OCI-LY3 (cell line): ENCODE measurements around the gene SOS2.

Experiments used
- H2AFZ ChIP-seq: fragments of 200-600, 300-600 bp; shearing (Covaris generic); 2 replicates; pipeline ENCODE4 v1.6.0; 2014; ENCODE audit warnings: antibody characterized with exemption, low read depth, low read length
- H3K27ac ChIP-seq: fragments of 200-600, 300-600 bp; sonication (generic); 2 replicates; pipeline ENCODE4 v1.5.1; 2014; ENCODE audit warnings: mild to moderate bottlenecking, low read length, moderate library complexity, mixed read lengths
- H3K27me3 ChIP-seq: fragments of 200-600, 300-600 bp; sonication (generic); 2 replicates; pipeline ENCODE4 v1.6.1; 2014; ENCODE audit warnings: low read depth, low read length, mixed read lengths
- H3K36me3 ChIP-seq: fragments of 200-600, 300-600 bp; sonication (generic); replicated peaks from 2 replicates; pipeline ENCODE3; 2014; ENCODE audit warnings: low read depth, low read length, mixed read lengths
- H3K4me1 ChIP-seq: fragments of 300-600, 200-600 bp; sonication (generic); 2 replicates; pipeline ENCODE4 v1.6.1; 2014; ENCODE audit warnings: low read length, mixed read lengths
- H3K4me2 ChIP-seq: fragments of 200-600, 300-600 bp; sonication (generic); 2 replicates; pipeline ENCODE4 v1.6.1; 2014; ENCODE audit warnings: low read length, mixed read lengths
- H3K4me3 ChIP-seq: fragments of 300-600, 200-600 bp; sonication (generic); 2 replicates; pipeline ENCODE4 v1.5.1; 2014; ENCODE audit warnings: antibody characterized with exemption, mild to moderate bottlenecking, low read length, moderate library complexity
- H3K79me2 ChIP-seq: fragments of 300-600, 200-600 bp; shearing (Covaris generic); 2 replicates; pipeline ENCODE4 v1.6.1; 2014; ENCODE audit warnings: mild to moderate bottlenecking, low read length, mixed read lengths
- H3K9ac ChIP-seq: fragments of 300-600, 200-600 bp; shearing (Covaris generic); 2 replicates; pipeline ENCODE4 v1.6.0; 2014; ENCODE audit warnings: mild to moderate bottlenecking, low read length, moderate library complexity
- H3K9me3 ChIP-seq: fragments of 200-600, 300-600 bp; shearing (Covaris generic); 2 replicates; pipeline ENCODE4 v1.6.1; 2014; ENCODE audit warnings: low read length, mixed read lengths; ENCODE audit not compliant: insufficient read depth
- H4K20me1 ChIP-seq: fragments of 200-600, 300-600 bp; sonication (generic); 2 replicates; pipeline ENCODE4 v1.6.1; 2016; ENCODE audit warnings: low read length, mixed read lengths; ENCODE audit not compliant: insufficient read depth
- EZH2phosphoT487 ChIP-seq: fragments of 200-600 bp; shearing (Covaris generic); IDR thresholded peaks from 2 replicates; pipeline ENCODE4 v1.6.1; 2018; ENCODE audit warnings: antibody characterized with exemption, mixed run types, low read depth
- TF ChIP-seq, protein P1 (sequence below): fragments of 200-600, 300-600 bp; sonication (generic); IDR thresholded peaks from 2 replicates; pipeline ENCODE4 v1.5.1; 2014; ENCODE audit warnings: antibody characterized with exemption, low read length, low read depth

The SOS2 gene

GRCh38 chr14:50257732-50258131, 26.4 kb upstream of the SOS2 start:
- Histone ChIP-seq H3K4me3 (no peak overlapping the region), H3K27ac (no peak overlapping the region), H3K36me3 (peaks cover 3% of the 10 kb centered on the region), H3K4me1 (no peaks in the 10 kb centered on the region), H3K9ac (no peak overlapping the region), H3K27me3 (no peaks in the 10 kb centered on the region), H3K9me3 (no peaks in the 10 kb centered on the region), H3K79me2 (no peaks in the 10 kb centered on the region), H2AFZ (no peak overlapping the region), H3K4me2 (no peak overlapping the region), H4K20me1 (no peaks in the 10 kb centered on the region)
- TF ChIP-seq EZH2phosphoT487 = no peak
- TF ChIP-seq, protein P1, sequence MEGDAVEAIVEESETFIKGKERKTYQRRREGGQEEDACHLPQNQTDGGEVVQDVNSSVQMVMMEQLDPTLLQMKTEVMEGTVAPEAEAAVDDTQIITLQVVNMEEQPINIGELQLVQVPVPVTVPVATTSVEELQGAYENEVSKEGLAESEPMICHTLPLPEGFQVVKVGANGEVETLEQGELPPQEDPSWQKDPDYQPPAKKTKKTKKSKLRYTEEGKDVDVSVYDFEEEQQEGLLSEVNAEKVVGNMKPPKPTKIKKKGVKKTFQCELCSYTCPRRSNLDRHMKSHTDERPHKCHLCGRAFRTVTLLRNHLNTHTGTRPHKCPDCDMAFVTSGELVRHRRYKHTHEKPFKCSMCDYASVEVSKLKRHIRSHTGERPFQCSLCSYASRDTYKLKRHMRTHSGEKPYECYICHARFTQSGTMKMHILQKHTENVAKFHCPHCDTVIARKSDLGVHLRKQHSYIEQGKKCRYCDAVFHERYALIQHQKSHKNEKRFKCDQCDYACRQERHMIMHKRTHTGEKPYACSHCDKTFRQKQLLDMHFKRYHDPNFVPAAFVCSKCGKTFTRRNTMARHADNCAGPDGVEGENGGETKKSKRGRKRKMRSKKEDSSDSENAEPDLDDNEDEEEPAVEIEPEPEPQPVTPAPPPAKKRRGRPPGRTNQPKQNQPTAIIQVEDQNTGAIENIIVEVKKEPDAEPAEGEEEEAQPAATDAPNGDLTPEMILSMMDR = no peak

- Histone ChIP-seq H3K9ac (no peak overlapping the region), H3K27ac (no peak overlapping the region), H3K4me1 (no peaks in the 10 kb centered on the region), H3K4me3 (no peak overlapping the region), H4K20me1 (no peaks in the 10 kb centered on the region), H3K27me3 (no peaks in the 10 kb centered on the region), H3K36me3 (peaks cover 3% of the 10 kb centered on the region), H3K79me2 (no peaks in the 10 kb centered on the region), H3K4me2 (no peak overlapping the region), H3K9me3 (no peaks in the 10 kb centered on the region), H2AFZ (no peak overlapping the region)
- TF ChIP-seq, protein P1 = no peak
- TF ChIP-seq EZH2phosphoT487 = no peak
Measured at GRCh38 chr14:50254248-50254647, 22.9 kb upstream of the SOS2 start.

GRCh38 chr14:50249136-50249775, 17.9 kb upstream of the SOS2 start:
- Histone ChIP-seq H3K9me3 (no peaks in the 10 kb centered on the region), H3K79me2 (no peaks in the 10 kb centered on the region), H3K27ac (no peak overlapping the region), H3K4me2 (no peak overlapping the region), H3K4me3 (no peak overlapping the region), H4K20me1 (no peaks in the 10 kb centered on the region), H2AFZ (no peak overlapping the region), H3K9ac (no peak overlapping the region), H3K4me1 (no peaks in the 10 kb centered on the region), H3K36me3 (peaks cover 6% of the 10 kb centered on the region), H3K27me3 (no peaks in the 10 kb centered on the region)
- TF ChIP-seq, protein P1 = no peak
- no peak for TF ChIP-seq EZH2phosphoT487

DNA sequence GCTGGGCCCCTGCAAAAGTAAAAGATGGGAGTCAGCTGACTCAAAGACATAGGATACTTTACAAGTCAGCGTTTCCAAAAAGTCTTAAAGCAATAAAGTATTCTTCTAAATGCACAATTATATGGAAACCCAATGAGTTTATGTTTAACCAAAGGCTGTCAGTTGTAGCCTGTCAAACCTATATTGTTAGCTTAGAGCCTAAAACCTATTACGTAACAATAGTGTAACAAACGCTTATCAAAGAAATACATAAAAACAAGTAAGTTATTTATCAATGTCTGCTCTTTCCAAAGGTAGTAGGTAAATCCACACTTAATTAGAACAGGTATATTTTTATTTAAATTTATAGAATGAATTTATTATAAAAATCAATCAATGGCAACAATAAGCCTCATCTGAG, 15.9 kb upstream of the SOS2 start:
- Histone ChIP-seq H3K9me3 (no peaks in the 10 kb centered on the region), H3K36me3 (peaks cover 4% of the 10 kb centered on the region), H3K27ac (no peak overlapping the region), H3K9ac (no peak overlapping the region), H3K4me3 (no peak overlapping the region), H3K79me2 (no peaks in the 10 kb centered on the region), H3K4me2 (no peak overlapping the region), H2AFZ (no peak overlapping the region), H3K27me3 (no peaks in the 10 kb centered on the region), H3K4me1 (no peaks in the 10 kb centered on the region), H4K20me1 (no peaks in the 10 kb centered on the region)
- TF ChIP-seq, protein P1 = no peak
- TF ChIP-seq EZH2phosphoT487 = no peak
